Measurements from ENCODE around the gene SHISAL2B.
"Not testable (repeated sequence)": the region's sequence is repeated elsewhere in the genome, so short reads cannot be mapped to it uniquely, and the experiment has no call there.

Gene SHISAL2B

GRCh38 chr5:64659289-64659688, 31.0 kb upstream of the SHISAL2B start:
- no peak for TF ChIP-seq CTCF (IDR thresholded peaks at IDR 0.05)
- no peak for TF ChIP-seq ZFX (IDR thresholded peaks at IDR 0.05; ENCODE audit: borderline replicate concordance)
- no peak overlapping the region for H3K27ac ChIP-seq

- not testable (repeated sequence) for H3K27ac ChIP-seq
These were observed 27.1 kb upstream of the SHISAL2B start for GRCh38 chr5:64663181-64663580.

- H3K27ac ChIP-seq = no peak overlapping the region
- no peak for TF ChIP-seq ZFX (IDR thresholded peaks at IDR 0.05; ENCODE audit: borderline replicate concordance)
- no peak for TF ChIP-seq CTCF (IDR thresholded peaks at IDR 0.05)
These were observed 25.1 kb upstream of the SHISAL2B start for GRCh38 chr5:64665243-64665642.

- no peak overlapping the region for H3K27ac ChIP-seq
- TF ChIP-seq CTCF (IDR thresholded peaks at IDR 0.05) = no peak
These were observed 24.2 kb upstream of the SHISAL2B start for GRCh38 chr5:64666078-64666477.

GRCh38 chr5:64667068-64667467, 23.2 kb upstream of the SHISAL2B start:
- TF ChIP-seq CTCF (IDR thresholded peaks at IDR 0.05) = no peak
- no peak for TF ChIP-seq ZFX (IDR thresholded peaks at IDR 0.05; ENCODE audit: borderline replicate concordance)
- no peak overlapping the region for H3K27ac ChIP-seq

- TF ChIP-seq ZFX (IDR thresholded peaks at IDR 0.05; ENCODE audit: borderline replicate concordance) = no peak
- TF ChIP-seq CTCF (IDR thresholded peaks at IDR 0.05) = no peak
- H3K27ac ChIP-seq = no peak overlapping the region
These were observed 20.0 kb upstream of the SHISAL2B start for GRCh38 chr5:64670277-64670676.

- no peak overlapping the region for H3K27ac ChIP-seq
- TF ChIP-seq CTCF (IDR thresholded peaks at IDR 0.05) = no peak
- no peak for TF ChIP-seq ZFX (IDR thresholded peaks at IDR 0.05; ENCODE audit: borderline replicate concordance)
These were observed 18.6 kb upstream of the SHISAL2B start for GRCh38 chr5:64671678-64672077.

GRCh38 chr5:64678374-64678773, 11.9 kb upstream of the SHISAL2B start:
- no peak overlapping the region for H3K27ac ChIP-seq
- TF ChIP-seq ZFX (IDR thresholded peaks at IDR 0.05; ENCODE audit: borderline replicate concordance) (no peak), CTCF (IDR thresholded peaks at IDR 0.05) (no peak)
